ENCODE results near the gene WDPCP.

- no peak for TF ChIP-seq CTCF (IDR thresholded peaks at IDR 0.05)
- no peak for TF ChIP-seq POLR2A (IDR thresholded peaks at IDR 0.05)
Measured at GRCh38 chr2:63081404-63081803, 506.9 kb downstream of the WDPCP start.

Data from gastroesophageal sphincter (tissue), 3 donors.